GM19468 (cell line): Measurements from ENCODE around the gene GPR65.
"Not testable (repeated sequence)": the region's sequence is repeated elsewhere in the genome, so short reads cannot be mapped to it uniquely, and the experiment has no call there.

ENCODE experiments used
- ATAC-seq: cut with Tn5 transposase; IDR thresholded peaks from one replicate; pipeline ENCODE4 v1.9.1; 2021; ENCODE audit warnings: mild to moderate bottlenecking, moderate library complexity, moderate number of reproducible peaks; ENCODE audit not compliant: unreplicated experiment; ENCODE audit errors: extremely low read depth

GPR65 gene

GRCh38 chr14:88002421-88003075 lies 2.4 kb upstream of the GPR65 start:
- no peak for ATAC-seq

DNA sequence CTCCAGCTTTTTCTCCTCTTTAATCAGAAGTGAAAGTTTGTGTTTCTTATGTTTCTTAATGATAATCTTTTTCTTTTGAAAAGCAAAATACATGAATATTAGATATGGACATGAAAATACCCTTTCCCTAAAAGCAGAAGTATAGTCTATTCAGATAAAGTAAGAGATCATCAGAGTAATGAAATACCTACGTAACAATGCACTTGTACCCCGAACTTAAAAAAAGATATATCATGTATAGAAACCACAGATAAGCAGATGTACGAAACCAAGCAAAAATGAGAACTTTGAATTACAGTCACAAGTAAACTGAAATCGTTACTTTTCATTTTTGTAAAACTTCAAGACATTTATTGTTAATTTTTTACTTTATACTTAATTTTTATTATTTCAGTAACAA lies 1.5 kb upstream of the GPR65 start:
- no peak for ATAC-seq

DNA sequence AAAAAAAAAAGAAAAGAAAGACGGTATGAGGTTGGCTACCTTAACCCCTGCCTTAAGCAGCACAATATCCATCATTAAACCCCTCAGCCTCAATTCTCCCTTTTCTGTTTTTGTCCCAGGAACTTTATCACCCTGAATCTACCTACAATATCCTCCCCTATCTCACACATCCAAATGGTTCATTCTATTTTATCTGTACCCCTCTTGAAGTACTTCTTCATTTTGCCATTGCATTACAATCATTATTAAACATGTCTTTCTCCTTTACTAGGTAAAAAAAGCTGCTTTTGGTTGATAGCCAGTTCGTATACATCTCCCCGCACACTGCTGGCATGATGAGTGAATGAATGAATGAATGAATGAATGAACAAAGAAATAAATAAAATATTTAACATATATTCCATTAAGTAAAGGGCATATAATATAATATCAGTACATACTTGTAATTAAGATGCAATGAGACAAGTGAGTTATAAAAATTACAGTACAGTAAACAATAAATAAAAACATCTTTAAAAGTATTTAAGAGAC lies 364 bp upstream of the GPR65 start:
- ATAC-seq, result no peak

DNA sequence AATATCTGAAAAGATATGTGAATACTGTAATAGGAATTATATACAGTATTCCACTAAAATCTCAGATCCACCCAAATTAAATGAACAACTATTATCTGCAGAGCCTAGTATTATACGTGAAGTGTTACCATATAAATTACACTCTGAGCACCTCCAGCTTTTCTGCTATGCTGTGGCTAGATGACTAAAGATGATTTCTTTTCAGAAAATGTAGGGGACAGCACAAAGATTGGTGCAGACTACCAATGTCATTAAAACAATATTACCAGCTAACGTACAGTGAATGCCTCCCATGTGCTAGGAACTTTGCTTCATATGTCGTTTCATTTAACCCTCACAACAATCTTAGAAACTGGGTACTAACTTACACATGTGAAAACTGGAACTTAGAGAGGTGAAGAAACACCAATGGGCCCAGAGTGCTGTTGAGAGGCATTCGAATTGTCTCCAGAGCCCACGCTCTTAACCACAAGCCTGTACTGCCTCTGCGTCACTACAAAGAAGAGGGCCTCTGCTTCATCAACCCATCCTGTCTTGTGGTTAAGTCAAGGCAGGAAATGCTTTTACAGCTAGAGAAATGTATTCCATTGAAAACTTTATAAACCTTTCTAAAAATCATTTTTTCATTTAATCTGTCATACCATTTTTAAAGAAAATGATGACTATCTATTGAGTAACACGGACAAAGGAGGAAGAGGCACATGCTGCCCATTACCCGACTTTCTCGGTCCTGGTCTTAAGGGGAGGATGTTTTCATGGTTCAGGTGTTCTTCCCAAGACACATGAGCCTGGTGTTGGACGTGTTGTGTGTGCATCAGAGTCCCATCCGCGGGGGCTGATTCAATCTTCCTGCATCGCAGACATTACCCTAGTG lies 1.3 kb downstream of the GPR65 start:
- peak; percentile 83 for ATAC-seq

DNA sequence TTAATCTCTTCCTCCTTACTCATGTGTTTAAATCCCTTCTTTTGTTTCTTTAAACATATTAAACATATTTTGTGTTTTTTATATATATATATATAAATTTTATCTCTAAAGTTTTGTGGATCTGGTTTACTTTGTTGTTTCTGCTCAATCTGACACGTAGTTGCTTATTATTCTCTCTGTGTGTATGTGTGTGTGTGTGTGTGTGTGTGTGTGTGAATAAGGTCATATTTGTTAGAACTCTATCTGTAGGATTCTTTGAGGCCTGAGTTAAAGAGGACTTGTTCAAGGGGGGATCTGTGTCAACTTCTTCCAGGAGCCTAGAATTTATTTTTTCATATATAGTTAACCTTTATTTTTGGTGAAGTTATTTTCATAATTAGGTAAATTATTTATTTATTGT lies 2.7 kb downstream of the GPR65 start:
- no peak for ATAC-seq

- ATAC-seq, result no peak
Measured at GRCh38 chr14:88008039-88008742, 3.3 kb downstream of the GPR65 start.

- ATAC-seq, result no peak
Measured at GRCh38 chr14:88009486-88009885, 4.6 kb downstream of the GPR65 start.

- ATAC-seq, result no peak
Measured at GRCh38 chr14:88010331-88010730, 5.4 kb downstream of the GPR65 start.

DNA sequence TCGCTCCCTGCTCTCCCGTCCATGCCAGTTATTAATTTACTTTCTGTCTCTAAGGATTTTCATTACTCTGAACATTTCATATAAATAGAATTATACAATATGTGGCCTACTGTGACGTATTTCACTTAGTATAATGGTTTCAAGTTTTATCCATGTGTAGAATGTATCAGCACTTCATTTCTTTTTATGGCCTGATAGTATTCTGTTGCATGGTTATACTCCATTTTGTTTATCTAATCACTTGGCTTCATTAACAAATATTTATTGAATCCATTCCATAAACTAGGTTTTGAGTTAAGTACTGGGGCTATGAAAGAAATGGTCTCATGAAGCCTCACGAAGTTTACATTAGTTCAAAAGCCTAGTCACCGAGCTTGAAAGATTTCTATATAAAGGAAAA lies 7.6 kb downstream of the GPR65 start:
- no peak for ATAC-seq

DNA sequence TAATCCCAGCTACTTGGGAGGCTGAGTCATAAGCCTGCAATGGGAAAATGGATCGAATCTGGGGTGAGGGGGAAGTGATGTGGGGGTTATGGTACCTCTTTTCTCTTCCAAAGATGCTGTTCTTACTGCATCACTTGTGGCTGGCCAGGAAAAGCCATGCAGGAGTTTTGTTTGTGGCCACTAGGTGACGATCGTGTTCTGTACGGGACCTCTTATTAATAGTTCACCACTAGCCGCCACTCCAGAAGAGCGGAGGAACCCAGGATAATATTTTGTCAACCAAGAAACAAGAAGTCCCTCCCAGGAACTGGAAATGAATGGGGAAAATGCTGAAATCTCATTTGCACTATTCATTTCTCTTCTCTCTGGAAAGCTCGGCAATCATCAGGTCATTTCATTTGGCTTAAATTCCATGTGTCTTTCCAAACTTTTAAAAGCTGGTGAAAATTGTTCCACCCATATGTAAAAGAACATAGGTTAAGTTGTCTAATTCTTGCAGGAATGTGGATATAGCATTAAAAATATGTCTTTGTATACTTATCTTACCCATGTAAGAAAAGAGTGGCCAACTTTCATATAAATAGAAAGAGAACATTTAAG lies 8.9 kb downstream of the GPR65 start:
- peak; percentile 89 for ATAC-seq

- no peak for ATAC-seq
Measured at GRCh38 chr14:88016768-88017167, 11.8 kb downstream of the GPR65 start.

DNA sequence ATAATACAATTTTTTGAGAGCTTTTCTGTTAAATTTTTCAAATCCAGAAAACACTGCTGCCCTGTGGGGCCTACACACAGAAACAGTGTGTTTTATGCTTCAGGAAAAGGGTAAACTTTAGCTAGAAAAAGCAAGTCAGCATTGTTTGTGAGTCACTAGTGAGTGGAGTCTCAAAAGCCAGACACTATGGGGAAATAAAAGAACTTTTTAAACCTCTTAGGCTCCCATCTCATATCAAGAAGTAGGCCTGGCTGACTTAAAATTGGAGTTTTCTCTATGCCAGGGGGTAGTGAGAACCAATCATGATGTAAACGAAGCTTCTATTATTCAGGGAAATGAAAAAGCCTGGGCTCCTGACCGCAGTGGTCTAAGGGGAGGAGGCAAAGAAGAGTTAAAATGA lies 12.6 kb downstream of the GPR65 start:
- no peak for ATAC-seq

- no peak for ATAC-seq
Measured at GRCh38 chr14:88023658-88024187, 18.8 kb downstream of the GPR65 start.

DNA sequence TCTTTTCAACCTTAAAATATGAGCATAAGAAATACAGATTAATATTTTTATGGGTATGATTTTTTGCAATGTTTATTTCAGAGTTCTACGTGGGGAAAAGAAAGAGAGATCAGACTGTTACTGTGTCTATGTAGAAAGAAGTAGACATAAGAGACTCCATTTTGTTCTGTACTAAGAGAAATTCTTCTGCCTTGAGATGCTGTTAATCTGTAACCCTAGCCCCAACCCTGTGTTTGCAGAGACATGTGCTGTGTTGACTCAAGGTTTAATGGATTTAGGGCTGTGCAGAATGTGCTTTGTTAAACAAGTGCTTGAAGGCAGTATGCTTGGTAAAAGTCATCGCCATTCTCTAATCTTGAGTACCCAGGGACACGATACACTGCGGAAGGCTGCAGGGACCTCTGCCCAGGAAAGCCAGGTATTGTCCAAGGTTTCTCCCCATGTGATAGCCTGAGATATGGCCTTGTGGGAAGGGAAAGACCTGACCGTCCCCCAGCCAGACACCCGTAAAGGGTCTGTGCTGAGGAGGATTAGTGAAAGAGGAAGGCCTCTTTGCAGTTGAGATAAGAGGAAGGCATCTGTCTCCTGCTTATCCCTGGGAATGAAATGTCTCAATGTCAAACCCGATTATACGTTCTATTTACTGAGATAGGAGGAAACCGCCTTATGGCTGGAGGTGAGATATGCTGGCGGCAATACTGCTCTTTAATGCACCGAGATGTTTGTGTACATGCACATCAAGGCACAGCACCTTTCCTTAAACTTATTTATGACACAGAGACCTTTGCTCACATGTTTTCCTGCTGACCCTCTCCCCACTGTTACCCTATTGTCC lies 19.5 kb downstream of the GPR65 start:
- not testable (repeated sequence) for ATAC-seq

GRCh38 chr14:88025313-88025712 lies 20.4 kb downstream of the GPR65 start:
- ATAC-seq, result no peak

- no peak for ATAC-seq
Measured at GRCh38 chr14:88026890-88027289, 22.0 kb downstream of the GPR65 start.

DNA sequence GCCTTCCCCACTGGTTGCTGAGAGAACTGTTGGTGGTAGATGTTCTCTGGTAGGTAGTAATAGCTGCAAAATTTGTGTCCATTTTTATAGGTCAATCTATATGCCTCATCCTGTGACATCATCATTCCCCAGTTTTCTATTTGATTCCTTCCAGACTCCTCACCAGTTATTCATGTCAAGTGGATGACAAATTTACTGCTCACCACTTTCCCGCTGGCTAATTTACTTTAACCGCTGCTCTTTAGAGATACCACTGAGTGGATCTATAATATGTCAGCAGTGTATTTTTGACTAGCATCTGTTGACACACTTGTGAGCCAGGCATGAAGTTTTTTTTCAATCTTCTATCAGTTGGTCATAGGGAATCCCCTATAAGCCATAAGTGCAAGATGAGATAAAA lies 24.6 kb downstream of the GPR65 start:
- ATAC-seq, result no peak

DNA sequence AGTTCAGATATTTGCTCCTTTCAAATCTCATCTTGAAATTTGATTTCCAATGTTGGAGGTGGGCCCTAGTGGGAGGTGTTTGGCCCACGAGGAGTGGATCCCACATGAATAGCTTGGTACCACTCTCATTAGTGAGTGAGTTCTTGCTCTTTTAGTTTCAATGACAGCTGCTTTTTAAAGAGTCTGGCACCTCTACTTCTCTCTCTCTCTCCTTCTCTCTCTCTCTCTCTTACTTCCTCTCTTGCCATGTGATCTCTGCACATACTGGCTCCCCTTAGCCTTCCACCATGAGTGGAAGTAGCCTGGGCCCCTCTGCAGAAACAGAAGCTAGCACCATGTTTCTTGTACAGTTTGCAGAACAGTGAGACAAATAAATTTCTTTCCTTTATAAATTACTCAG lies 25.1 kb downstream of the GPR65 start:
- ATAC-seq, result no peak

DNA sequence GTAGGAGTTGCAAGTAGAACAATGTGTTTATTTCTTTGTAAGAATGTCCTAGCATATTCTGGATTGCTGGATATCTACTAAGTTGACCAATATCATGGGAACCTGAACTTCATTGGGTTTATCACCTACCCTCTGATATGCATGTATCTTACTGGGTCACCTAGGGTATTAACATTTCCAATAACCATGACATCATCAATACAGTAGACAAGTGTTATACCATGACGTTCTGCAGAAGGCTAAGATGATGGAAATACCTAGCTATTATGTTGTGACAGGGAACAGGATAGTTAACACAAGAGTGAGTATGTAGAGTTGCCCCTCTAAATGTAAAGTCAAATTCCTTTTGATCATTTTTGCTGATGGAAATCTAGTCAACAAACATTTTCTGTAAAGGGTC lies 26.0 kb downstream of the GPR65 start:
- no peak for ATAC-seq
